ENCODE measurements around the gene FGF14.

Gene FGF14

DNA sequence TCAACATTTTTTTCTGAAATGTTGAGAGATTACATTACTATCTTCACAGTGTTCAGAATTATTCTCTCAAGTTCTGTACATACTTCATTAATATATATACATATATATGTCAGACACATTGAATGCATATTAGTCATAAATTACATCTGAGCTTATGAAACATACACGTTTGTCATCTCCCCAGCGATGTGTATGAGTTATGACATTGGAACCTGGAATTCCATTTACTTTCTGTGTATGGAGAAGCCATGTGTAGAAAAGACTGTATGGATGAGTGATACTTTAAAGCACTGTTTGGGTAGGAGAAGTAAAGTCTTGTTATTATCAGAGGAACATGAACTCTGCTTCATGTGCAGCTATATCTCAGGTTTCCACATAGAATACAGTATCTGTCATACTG is 167.2 kb downstream of the FGF14 start:
- H2AFZ ChIP-seq (ENCODE audit: insufficient read depth, low read length, poor library complexity) = no peak overlapping the region
- H4K12ac ChIP-seq (ENCODE audit: low read depth, low read length) = no peak overlapping the region
- no peak overlapping the region for H4K91ac ChIP-seq (ENCODE audit: low read depth, low read length)
- no peak overlapping the region for H2BK12ac ChIP-seq (ENCODE audit: low read length)
- H3K4me3 ChIP-seq (ENCODE audit: low read depth, low read length) = no peak overlapping the region
- H3K9ac ChIP-seq (ENCODE audit: low read length) = no peak overlapping the region
- H3K4me1 ChIP-seq (ENCODE audit: control insufficient read depth in 1 of 2, insufficient read depth in 2 of 2, low read length in 2 of 2) = peaks cover 0 to 1% of the 10 kb centered on the region in 2 experiments
- no peak overlapping the region for H3K4me2 ChIP-seq (ENCODE audit: low read length)
- no peak overlapping the region for H2BK5ac ChIP-seq (ENCODE audit: low read depth, low read length, poor library complexity)
- H3K9me3 ChIP-seq (ENCODE audit: insufficient read depth, low read depth, low read length) = no peaks in the 10 kb centered on the region
- no peak overlapping the region for H3K14ac ChIP-seq (ENCODE audit: low read length)
- H3K18ac ChIP-seq (ENCODE audit: low read length) = no peak overlapping the region
- no peak overlapping the region for H3K23ac ChIP-seq (ENCODE audit: low read length)
- no peaks in the 10 kb centered on the region for H3K79me1 ChIP-seq (ENCODE audit: low read length)
- no peak overlapping the region for H2AK5ac ChIP-seq (ENCODE audit: low read length)
- H3K27me3 ChIP-seq (ENCODE audit: insufficient read depth, low read length) = no peaks in the 10 kb centered on the region
- H3K4ac ChIP-seq (ENCODE audit: low read depth, low read length) = no peak overlapping the region
- no peaks in the 10 kb centered on the region for H3K36me3 ChIP-seq (ENCODE audit: control insufficient read depth in 1 of 2, insufficient read depth in 2 of 2, low read length in 2 of 2)
- peak; percentile 19 to 71 for DNase-seq
- no peak overlapping the region for H2BK120ac ChIP-seq (ENCODE audit: insufficient read depth, low read length, poor library complexity)
- H3K79me2 ChIP-seq (ENCODE audit: control insufficient read depth, insufficient read depth, low read length, poor library complexity) = no peaks in the 10 kb centered on the region
- WGBS (ENCODE audit: extremely low coverage, insufficient coverage, insufficient read length) = no CpG with 5 or more reads among the region's 2 CpGs
- no peak overlapping the region for H3K27ac ChIP-seq (ENCODE audit: low read depth, low read length)
- no peak overlapping the region for H4K8ac ChIP-seq (ENCODE audit: low read depth, low read length)

DNA sequence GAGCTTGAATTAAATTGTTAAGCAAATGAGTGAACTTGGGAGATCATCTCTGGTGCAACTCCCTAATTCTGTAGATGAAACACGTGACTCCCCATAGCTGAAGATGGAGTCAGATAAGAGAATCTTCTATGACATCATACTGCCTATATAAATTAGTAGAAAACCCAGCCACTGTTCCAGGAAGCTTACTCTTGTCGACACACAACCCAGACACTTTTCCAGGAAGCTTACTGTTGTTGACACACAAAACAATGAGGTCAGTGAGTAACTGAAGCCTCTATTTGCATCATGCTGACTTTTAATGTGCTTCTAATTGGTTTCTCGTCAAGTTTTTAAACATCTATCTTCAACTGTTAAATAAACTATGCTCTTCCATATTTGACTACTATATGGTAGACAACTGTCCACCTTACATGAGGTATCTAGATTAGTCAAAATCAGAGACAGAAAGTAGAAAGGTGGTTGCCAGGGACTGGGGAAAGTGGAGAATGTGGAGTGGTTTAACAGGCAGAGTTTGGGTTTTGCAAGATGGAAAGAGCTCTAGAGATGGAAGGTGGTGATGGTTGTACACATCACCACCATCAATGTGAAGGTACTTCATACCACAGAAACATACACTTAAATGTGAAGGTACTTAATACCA is 168.2 kb downstream of the FGF14 start:
- Histone ChIP-seq H2AK5ac (ENCODE audit: low read length) (no peak overlapping the region), H4K91ac (ENCODE audit: low read depth, low read length) (no peak overlapping the region), H3K27ac (ENCODE audit: low read depth, low read length) (no peak overlapping the region), H2BK5ac (ENCODE audit: low read depth, low read length, poor library complexity) (no peak overlapping the region), H2BK12ac (ENCODE audit: low read length) (no peak overlapping the region), H3K4me2 (ENCODE audit: low read length) (no peak overlapping the region), H2BK120ac (ENCODE audit: insufficient read depth, low read length, poor library complexity) (no peak overlapping the region), H3K4ac (ENCODE audit: low read depth, low read length) (no peak overlapping the region), H3K4me3 (ENCODE audit: low read depth, low read length) (no peak overlapping the region), H4K12ac (ENCODE audit: low read depth, low read length) (no peak overlapping the region), H3K79me1 (ENCODE audit: low read length) (no peaks in the 10 kb centered on the region), H2AFZ (ENCODE audit: insufficient read depth, low read length, poor library complexity) (no peak overlapping the region), H3K9ac (ENCODE audit: low read length) (no peak overlapping the region), H3K36me3 (ENCODE audit: control insufficient read depth in 1 of 2, insufficient read depth in 2 of 2, low read length in 2 of 2) (no peaks in the 10 kb centered on the region), H3K14ac (ENCODE audit: low read length) (no peak overlapping the region), H3K79me2 (ENCODE audit: control insufficient read depth, insufficient read depth, low read length, poor library complexity) (no peaks in the 10 kb centered on the region), H3K23ac (ENCODE audit: low read length) (no peak overlapping the region), H3K27me3 (ENCODE audit: insufficient read depth, low read length) (no peaks in the 10 kb centered on the region), H3K9me3 (ENCODE audit: insufficient read depth, low read depth, low read length) (no peaks in the 10 kb centered on the region), H3K18ac (ENCODE audit: low read length) (no peak overlapping the region), H3K4me1 (ENCODE audit: control insufficient read depth in 1 of 2, insufficient read depth in 2 of 2, low read length in 2 of 2) (peaks cover 0 to 1% of the 10 kb centered on the region in 2 experiments), H4K8ac (ENCODE audit: low read depth, low read length) (no peak overlapping the region)
- DNase-seq = no peak
- WGBS (ENCODE audit: extremely low coverage, insufficient coverage, insufficient read length) = no CpG with 5 or more reads among the region's 3 CpGs

DNA sequence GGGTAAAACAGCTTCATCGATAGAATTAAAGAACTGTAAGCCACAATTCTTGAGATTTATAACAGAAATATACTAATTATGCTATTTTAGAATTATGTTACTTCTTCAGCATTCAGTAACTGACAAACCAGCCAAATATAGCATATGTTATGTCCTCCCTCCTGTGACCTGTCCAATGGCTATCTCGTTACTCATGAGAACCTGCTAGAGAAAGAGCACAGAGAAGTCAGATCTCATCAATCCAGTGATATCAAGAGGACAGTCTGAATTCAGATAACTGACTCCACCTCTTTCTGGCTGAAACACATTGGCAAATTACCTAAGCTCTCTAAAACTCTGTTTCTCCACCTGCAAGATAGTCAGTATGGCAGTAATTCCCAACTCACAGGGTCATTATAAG is 170.4 kb downstream of the FGF14 start:
- WGBS (ENCODE audit: extremely low coverage, insufficient coverage, insufficient read length) = no CpG with 5 or more reads among the region's 2 CpGs

DNA sequence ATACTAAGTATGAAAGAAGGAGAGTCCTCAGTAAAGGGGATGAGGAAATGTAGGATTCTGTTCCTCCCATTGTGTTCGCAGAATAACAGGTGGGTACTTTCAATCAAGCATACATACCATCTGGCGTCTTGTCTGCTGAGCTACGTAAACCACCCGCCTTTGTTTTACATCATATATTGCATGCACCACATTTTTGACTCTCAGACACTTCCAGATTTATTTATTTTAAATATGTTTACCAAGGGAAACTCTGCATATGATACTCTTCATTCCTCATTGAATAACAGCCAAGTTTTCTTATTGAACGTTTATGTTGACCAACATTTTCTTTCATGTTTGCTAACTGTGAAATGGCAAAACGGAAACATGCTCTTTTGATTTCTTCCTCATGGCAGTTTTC is 174.1 kb downstream of the FGF14 start:
- H3K4me1 ChIP-seq (ENCODE audit: control insufficient read depth in 1 of 2, insufficient read depth in 2 of 2, low read length in 2 of 2) = no peaks in the 10 kb centered on the region
- no peak overlapping the region for H3K18ac ChIP-seq (ENCODE audit: low read length)
- no peak overlapping the region for H2BK12ac ChIP-seq (ENCODE audit: low read length)
- H4K8ac ChIP-seq (ENCODE audit: low read depth, low read length) = no peak overlapping the region
- no peak for DNase-seq
- no CpG with 5 or more reads among the region's 6 CpGs for WGBS (ENCODE audit: extremely low coverage, insufficient coverage, insufficient read length)
- H3K27me3 ChIP-seq (ENCODE audit: insufficient read depth, low read length) = no peaks in the 10 kb centered on the region
- H4K91ac ChIP-seq (ENCODE audit: low read depth, low read length) = no peak overlapping the region
- no peak overlapping the region for H2BK5ac ChIP-seq (ENCODE audit: low read depth, low read length, poor library complexity)
- H4K12ac ChIP-seq (ENCODE audit: low read depth, low read length) = no peak overlapping the region
- no peak overlapping the region for H3K4me2 ChIP-seq (ENCODE audit: low read length)
- no peak overlapping the region for H3K4me3 ChIP-seq (ENCODE audit: low read depth, low read length)
- no peaks in the 10 kb centered on the region for H3K36me3 ChIP-seq (ENCODE audit: control insufficient read depth in 1 of 2, insufficient read depth in 2 of 2, low read length in 2 of 2)
- H3K4ac ChIP-seq (ENCODE audit: low read depth, low read length) = no peak overlapping the region
- no peak overlapping the region for H3K9ac ChIP-seq (ENCODE audit: low read length)
- no peaks in the 10 kb centered on the region for H3K9me3 ChIP-seq (ENCODE audit: insufficient read depth, low read depth, low read length)
- no peak overlapping the region for H2AK5ac ChIP-seq (ENCODE audit: low read length)
- H2AFZ ChIP-seq (ENCODE audit: insufficient read depth, low read length, poor library complexity) = no peak overlapping the region
- no peak overlapping the region for H3K23ac ChIP-seq (ENCODE audit: low read length)
- no peak overlapping the region for H3K27ac ChIP-seq (ENCODE audit: low read depth, low read length)
- H3K79me1 ChIP-seq (ENCODE audit: low read length) = no peaks in the 10 kb centered on the region
- no peaks in the 10 kb centered on the region for H3K79me2 ChIP-seq (ENCODE audit: control insufficient read depth, insufficient read depth, low read length, poor library complexity)
- H3K14ac ChIP-seq (ENCODE audit: low read length) = no peak overlapping the region
- no peak overlapping the region for H2BK120ac ChIP-seq (ENCODE audit: insufficient read depth, low read length, poor library complexity)

More for the DNA sequence above, 170.4 kb downstream of the FGF14 start:
- H3K23ac ChIP-seq (ENCODE audit: low read length) = no peak overlapping the region
- DNase-seq = no peak
- H3K4me2 ChIP-seq (ENCODE audit: low read length) = no peak overlapping the region
- no peak overlapping the region for H3K9ac ChIP-seq (ENCODE audit: low read length)
- H4K8ac ChIP-seq (ENCODE audit: low read depth, low read length) = no peak overlapping the region
- no peaks in the 10 kb centered on the region for H3K79me1 ChIP-seq (ENCODE audit: low read length)
- H2BK120ac ChIP-seq (ENCODE audit: insufficient read depth, low read length, poor library complexity) = no peak overlapping the region
- H3K36me3 ChIP-seq (ENCODE audit: control insufficient read depth in 1 of 2, insufficient read depth in 2 of 2, low read length in 2 of 2) = no peaks in the 10 kb centered on the region
- H2BK12ac ChIP-seq (ENCODE audit: low read length) = no peak overlapping the region
- H3K4ac ChIP-seq (ENCODE audit: low read depth, low read length) = no peak overlapping the region
- H2BK5ac ChIP-seq (ENCODE audit: low read depth, low read length, poor library complexity) = no peak overlapping the region
- no peaks in the 10 kb centered on the region for H3K9me3 ChIP-seq (ENCODE audit: insufficient read depth, low read depth, low read length)
- H3K79me2 ChIP-seq (ENCODE audit: control insufficient read depth, insufficient read depth, low read length, poor library complexity) = no peaks in the 10 kb centered on the region
- no peak overlapping the region for H2AFZ ChIP-seq (ENCODE audit: insufficient read depth, low read length, poor library complexity)
- no peak overlapping the region for H3K27ac ChIP-seq (ENCODE audit: low read depth, low read length)
- no peak overlapping the region for H2AK5ac ChIP-seq (ENCODE audit: low read length)
- H3K27me3 ChIP-seq (ENCODE audit: insufficient read depth, low read length) = no peaks in the 10 kb centered on the region
- no peak overlapping the region for H4K91ac ChIP-seq (ENCODE audit: low read depth, low read length)
- H3K14ac ChIP-seq (ENCODE audit: low read length) = no peak overlapping the region
- peaks cover 0 to 1% of the 10 kb centered on the region in 2 experiments for H3K4me1 ChIP-seq (ENCODE audit: control insufficient read depth in 1 of 2, insufficient read depth in 2 of 2, low read length in 2 of 2)
- H3K4me3 ChIP-seq (ENCODE audit: low read depth, low read length) = no peak overlapping the region
- H4K12ac ChIP-seq (ENCODE audit: low read depth, low read length) = no peak overlapping the region
- no peak overlapping the region for H3K18ac ChIP-seq (ENCODE audit: low read length)
